ENCODE results near the gene CECR2. TPM values are rescaled to one million over a fixed set of nuclear protein-coding genes. Genes with fewer than 3 reads are reported as not detected.

CECR2 gene
- total and polyA plus RNA-seq, 2 of the 8 experiments (the other 6 are each of a cell fraction or from before 2014, with no cell fraction given): 18.3 to 123 TPM

GRCh38 chr22:17371448-17371847 lies 2.2 kb downstream of the CECR2 start:
- FAIRE-seq (peak; percentile 52), DNase-seq (ENCODE audit: low read depth in 1 of 2, low spot score in 2 of 2) (no peak)
- ChIA-PET POLR2A (ENCODE audit: partially characterized antibody) (interaction anchor here (0.9 to 4.5 kb wide), 8 partner anchors 8 to 171 kb away, joined by 3 to 41 read pairs (median 4); no protein-coding TSS in a partner anchor), CTCF (ENCODE audit: partially characterized antibody) (interaction anchor here (1.3 to 1.5 kb wide), 2 partner anchors 100 to 200 kb away, joined by 3 to 7 read pairs; no protein-coding TSS in a partner anchor)
- Histone ChIP-seq H3K36me3 (ENCODE audit: control insufficient read depth in 2 of 4, insufficient read depth in 4 of 4, low read length in 3 of 4) (0 out of 8 replicates have a peak, but pooled peaks cover 0 to 7% (median 0%) of the 10 kb centered on the region in 4 experiments), H3K14ac (ENCODE audit: insufficient read length) (no peak overlapping the region), H2BK5ac (ENCODE audit: low read depth, low read length) (no peak overlapping the region), H3K27me3 (replicated peaks in 1 of 4; ENCODE audit: control insufficient read depth in 3 of 4, extremely low read depth in 1 of 4, insufficient read depth in 3 of 4, low read length in 3 of 4) (no peaks in the 10 kb centered on the region), H3K4me3 (ENCODE audit: extremely low read depth in 1 of 4, insufficient read depth in 2 of 4, low read depth in 3 of 4, low read length in 4 of 4) (peak overlapping the region; percentile 82 to 92 (median 90)), H3K4me2 (ENCODE audit: insufficient read depth in 1 of 2, low read depth in 2 of 2, low read length in 2 of 2) (peak overlapping the region; percentile 73 to 78), H3K18ac (ENCODE audit: extremely low read depth, low read length) (no peak overlapping the region), H4K20me1 (replicated peaks in 1 of 2; ENCODE audit: control insufficient read depth in 1 of 2, insufficient read depth in 2 of 2, low read length in 2 of 2) (peaks cover 3 to 13% of the 10 kb centered on the region in 2 experiments), H2BK15ac (ENCODE audit: low read length) (no peak overlapping the region), H3K79me1 (ENCODE audit: low read depth, low read length) (peaks cover 2% of the 10 kb centered on the region; the same call in 1 of the 2 replicates), H3K56ac (replicated peaks; ENCODE audit: insufficient read length, low read depth, low read length) (no peak overlapping the region), H4K5ac (ENCODE audit: insufficient read length, low read depth, low read length) (no peak overlapping the region), H3K9me3 (ENCODE audit: insufficient read depth in 2 of 2, low read depth in 1 of 2, low read length in 1 of 2) (no peaks in the 10 kb centered on the region), H3K9ac (replicated peaks in 1 of 4; ENCODE audit: extremely low read depth in 1 of 4, low read depth in 3 of 4, low read length in 3 of 4) (peak overlapping the region in 1 of 4 experiments; percentile 88; a peak in 2 of 7 replicates), H3K27ac (ENCODE audit: low read depth, low read length) (no peak overlapping the region), H4K91ac (replicated peaks; ENCODE audit: insufficient read length, low read length) (no peak overlapping the region), H2BK20ac (ENCODE audit: low read length) (no peak overlapping the region), H3K79me2 (ENCODE audit: control insufficient read depth in 1 of 2, insufficient read depth in 2 of 2, low read length in 2 of 2) (peaks cover 63 to 82% of the 10 kb centered on the region in 2 experiments), H2AFZ (ENCODE audit: low read length) (no peak overlapping the region), H3K4ac (replicated peaks; ENCODE audit: insufficient read length, low read depth, low read length) (no peak overlapping the region), H3K23ac (ENCODE audit: insufficient read length) (no peak overlapping the region), H2BK120ac (replicated peaks; ENCODE audit: low read depth, low read length) (no peak overlapping the region), H3K4me1 (replicated peaks in 1 of 4; ENCODE audit: control insufficient read depth in 3 of 4, insufficient read depth in 4 of 4, low read length in 3 of 4) (peaks cover 5 to 30% (median 20%) of the 10 kb centered on the region in 4 experiments), H2BK12ac (ENCODE audit: low read depth, low read length) (no peak overlapping the region), H3K23me2 (ENCODE audit: low read depth, low read length) (peaks cover 12% of the 10 kb centered on the region; the same call in 1 of the 2 replicates), H4K8ac (ENCODE audit: extremely low read depth, insufficient read depth, low read length) (no peak overlapping the region), H2AK5ac (ENCODE audit: low read depth, low read length) (no peak overlapping the region)
- 12% methylated on average over 5 of the region's 5 CpGs; no CpG with 5 or more reads in 1 of the 2 experiments for WGBS, 2 experiments (ENCODE audit: extremely low coverage in 1 of 2, insufficient coverage in 1 of 2, insufficient read length in 1 of 2, insufficient replicate concordance in 2 of 2, low coverage in 1 of 2, low lambda C conversion rate in 2 of 2, missing lambda C conversion rate in 1 of 2)
- TF ChIP-seq CEBPB (IDR thresholded peaks at IDR 0.05; ENCODE audit: low read depth, low read length) (no peak), SIN3A (conservative IDR thresholded peaks at IDR 0.05 in 1 of 2, IDR thresholded peaks at IDR 0.05 in 1 of 2; ENCODE audit: low read depth in 1 of 2, low read length in 2 of 2) (0 out of 4 replicates have a peak, but pooled peaks of 1 of the 2 experiments have one; percentile 40), RBBP5 (IDR thresholded peaks at IDR 0.05; ENCODE audit: borderline replicate concordance, low read depth, low read length) (no peak), YY1 (IDR thresholded peaks at IDR 0.05; ENCODE audit: low read depth, low read length) (peak; percentile 94)
